Heart right ventricle (tissue), 16 donors: Measurements from ENCODE around the gene DUSP12. TPM values are rescaled to one million over a fixed set of nuclear protein-coding genes. Genes with fewer than 3 reads are reported as not detected.

Source experiments
- ATAC-seq, 8 donors: fragments of 200-7000 bp; cut with Tn5 transposase; one replicate each; pipeline ENCODE4 v1.9.1; 2020; ENCODE audit warnings: mild to moderate bottlenecking in 8 of 8, moderate library complexity in 8 of 8, moderate number of reproducible peaks in 1 of 8
- DNase-seq, 2 donors: peaks; one replicate each; pipeline ENCODE4 v3.0.0-alpha.2; 2020
- H3K27ac ChIP-seq, 10 donors: fragments of 200-600 bp; sonication (generic) in 2 of 10; one replicate each; pipeline versions ENCODE4 v1.5.0 to v1.8.0; 2020 to 2022; ENCODE audit warnings: mild to moderate bottlenecking in 3 of 10
- H3K27me3 ChIP-seq, 7 donors: fragments of 200-600 bp; one replicate each; pipeline ENCODE4 v1.8.0; 2021 to 2022; ENCODE audit warnings: mild to moderate bottlenecking in 2 of 7
- H3K36me3 ChIP-seq, 9 donors: fragments of 200-600 bp; sonication (generic) in 1 of 9; one replicate each; pipeline versions ENCODE4 v1.5.0 to v1.8.0; 2020 to 2022; ENCODE audit warnings: mild to moderate bottlenecking in 2 of 9
- H3K4me1 ChIP-seq, 9 donors: fragments of 200-600 bp; sonication (generic) in 1 of 9; one replicate each; pipeline versions ENCODE4 v1.5.0 to v1.8.0; 2020 to 2022; ENCODE audit warnings: mild to moderate bottlenecking in 4 of 9
- H3K4me3 ChIP-seq, 10 donors: fragments of 200-600 bp; sonication (generic) in 2 of 10; one replicate each; pipeline versions ENCODE4 v1.5.0 to v1.8.0; 2020 to 2022; ENCODE audit warnings: mild to moderate bottlenecking in 7 of 10, moderate library complexity in 2 of 10
- H3K9me3 ChIP-seq, 11 donors: fragments of 200-600 bp in 10 of 11; sonication (generic) in 2 of 11; one replicate each; pipeline versions ENCODE4 v1.5.0 to v1.8.0; 2013 to 2022; ENCODE audit warnings: mild to moderate bottlenecking in 2 of 11, control low read depth in 1 of 11, moderate library complexity in 1 of 11
- CTCF ChIP-seq, 9 donors: fragments of 200-600 bp; sonication (generic) in 2 of 9; IDR thresholded peaks; one replicate each; pipeline versions ENCODE4 v1.5.0 to v1.8.0; 2021 to 2022; ENCODE audit warnings: antibody characterized with exemption in 9 of 9, mild to moderate bottlenecking in 5 of 9, moderate library complexity in 1 of 9
- WGBS, 2 donors: extraction: QIAGEN DNeasy Blood & Tissue Kit; methylation state at CpG; one replicate each; pipeline ENCODE4 v1.1.7; 2013; ENCODE audit warnings: inconsistent platforms in 1 of 2; 5-methylcytosine and 5-hydroxymethylcytosine counted together
- intact Hi-C, 10 donors: fragments of 100-400 bp; cut with DNase I; formaldehyde crosslinking; loops; one replicate each; pipeline versions ENCODE4 v1.11.1 to v1.14.2; 2022
- polyA plus RNA-seq, 2 donors: library from polyadenylated mRNA; stranded (reverse); fragments of 200-250 nt; gene quantifications; one replicate each; pipeline ENCODE4 v1.2.3, GENCODE V29; 2013
- total RNA-seq, 10 donors: library from RNA; stranded (reverse); fragmentation: NEBNext Ultra II Directional in 3 of 10; extraction: Animal tissue kit (Norgen Biotek cat#: 25700) in 3 of 10; gene quantifications; one replicate each; pipeline versions ENCODE4 v1.2.1 to v1.2.4, GENCODE V29; 2021 to 2023
- donor health status: Arrhythmogenic right ventricular cardiomyopathy.
- donor health status: ischemic (EF 13 %, LVEDD 7.1; RV severe dilation, severe dysfunction).
- donor health status: healthy with polysubstance abuse.
- donor health status: DM: no; HTN: yes; CAD: no.
- donor health status: DM: no; HTN: no; CAD: no.
- donor health status: ischemic (EF 25% LVEDD 6.9; RV normal size, moderate dysfunction).
- donor health status: ischemic (EF 25% LVEDD 5.7; RV mildly dilated, moderate dysfunction).
- donor health status: healthy.
- donor health status: DM: yes; HTN: yes; CAD: no.
- donor health status: Ischemic cardiomyopathy.
- donor health status: ischemic (EF 35%, LVEDD 5.7; RV mildly dilated, moderate dysfunction).
- donor health status: nonischemic (EF 11% LVEDD 7.7; RV severe dilation, severe dysfunction).
- donor health status: DM: yes; HTN: yes; CAD: no.
- donor health status: PGD.
- donor health status: ischemic (EF 29% LVEDD 5.4; RV normal size, mild dysfunction).
- donor health status: nonischemic (EF 23%, LVEDD 6.1; RV moderate dilation, normal function).

Gene DUSP12
- total and polyA plus RNA-seq, 12 donors: 3.5 to 15.3 (median 7.5) TPM

- intact Hi-C loops: no loop called here
These were observed 50.2 kb downstream of the DUSP12 start for GRCh38 chr1:161799792-161800191.

GRCh38 chr1:161801955-161802354, 52.4 kb downstream of the DUSP12 start:
- H3K4me3 ChIP-seq: no peak overlapping the region
- ATAC-seq: peak in 1 of 8 donors; percentile 73
- peaks cover 0 to 95% (median 22%) of the 10 kb centered on the region in 9 donors for H3K36me3 ChIP-seq
- no peaks in the 10 kb centered on the region for H3K27me3 ChIP-seq
- no peak for TF ChIP-seq CTCF (IDR thresholded peaks at IDR 0.05)
- H3K4me1 ChIP-seq: peaks cover 0 to 7% (median 0%) of the 10 kb centered on the region in 9 donors
- intact Hi-C loops: no loop called here
- DNase-seq: no peak
- no peaks in the 10 kb centered on the region for H3K9me3 ChIP-seq
- WGBS, 2 donors: 73 to 77% methylated on average over 7 of the region's 7 CpGs
- H3K27ac ChIP-seq: no peak overlapping the region

More at GRCh38 chr1:161799792-161800191, 50.2 kb downstream of the DUSP12 start:
- H3K27me3 ChIP-seq: no peaks in the 10 kb centered on the region
- H3K4me3 ChIP-seq: no peak overlapping the region
- no peaks in the 10 kb centered on the region for H3K4me1 ChIP-seq
- H3K27ac ChIP-seq: no peak overlapping the region
- H3K36me3 ChIP-seq: peaks cover 0 to 96% (median 27%) of the 10 kb centered on the region in 9 donors
- TF ChIP-seq CTCF (IDR thresholded peaks at IDR 0.05): no peak
- WGBS, 2 donors: 98 to 99% methylated on average over 1 of the region's 1 CpG
- no peaks in the 10 kb centered on the region for H3K9me3 ChIP-seq
- ATAC-seq (no peak), DNase-seq (no peak)

- no peaks in the 10 kb centered on the region for H3K27me3 ChIP-seq
- H3K4me1 ChIP-seq: peaks cover 0 to 7% (median 0%) of the 10 kb centered on the region in 9 donors
- peaks cover 0 to 91% (median 12%) of the 10 kb centered on the region in 9 donors for H3K36me3 ChIP-seq
- no peak for TF ChIP-seq CTCF (IDR thresholded peaks at IDR 0.05)
- no peaks in the 10 kb centered on the region for H3K9me3 ChIP-seq
- WGBS, 2 donors: 80 to 90% methylated on average over 2 of the region's 2 CpGs
- no peak overlapping the region for H3K27ac ChIP-seq
- DNase-seq: no peak
- H3K4me3 ChIP-seq: no peak overlapping the region
- intact Hi-C loops: no loop called here
- ATAC-seq: no peak
These were observed 53.6 kb downstream of the DUSP12 start for GRCh38 chr1:161803181-161803580.

GRCh38 chr1:161805399-161806197, 56.0 kb downstream of the DUSP12 start:
- no peak for ATAC-seq
- Histone ChIP-seq H3K27ac (no peak overlapping the region), H3K9me3 (peaks cover 0 to 12% (median 2%) of the 10 kb centered on the region in 11 donors), H3K27me3 (no peaks in the 10 kb centered on the region), H3K36me3 (peaks cover 0 to 88% (median 9%) of the 10 kb centered on the region in 9 donors), H3K4me1 (peaks cover 0 to 7% (median 0%) of the 10 kb centered on the region in 9 donors), H3K4me3 (no peak overlapping the region)
- WGBS, 2 donors: 86 to 88% methylated on average over 3 of the region's 3 CpGs
- intact Hi-C loops: no loop called here
- DNase-seq: no peak
- TF ChIP-seq CTCF (IDR thresholded peaks at IDR 0.05): no peak

Other genes with a start within 250 kb of the DUSP12 start
- gene FCGR2A, start 244.3 kb upstream of the DUSP12 start, total RNA-seq: 10 to 100 TPM in 5 of 10 donors, 1 to 10 TPM in 5; 4.2 to 66.0 (median 9.9) TPM
- 10 to 100 TPM; 11.3 to 16.4 TPM for gene FCGR2A, start 244.3 kb upstream of the DUSP12 start, polyA plus RNA-seq
- 1 to 10 TPM in 4 of 10 donors, under 1 TPM in 6; 0.13 to 5.6 (median 0.58) TPM for gene HSPA6, start 225.2 kb upstream of the DUSP12 start, total RNA-seq
- gene HSPA6, start 225.2 kb upstream of the DUSP12 start, polyA plus RNA-seq: 1 to 10 TPM in 1 of 2 donors, under 1 TPM in 1; 0.73 to 1.7 TPM
- gene FCGR3A, start 200.0 kb upstream of the DUSP12 start, total RNA-seq: 100 to 1,000 TPM in 1 of 10 donors, 10 to 100 TPM in 3, 1 to 10 TPM in 6; 1.9 to 120 (median 6.2) TPM
- 10 to 100 TPM in 1 of 2 donors, 1 to 10 TPM in 1; 5.6 to 10.7 TPM for gene FCGR3A, start 200.0 kb upstream of the DUSP12 start, polyA plus RNA-seq
- 1 to 10 TPM; 1.2 to 8.7 (median 1.9) TPM for gene FCGR3B, start 118.6 kb upstream of the DUSP12 start, total RNA-seq
- gene FCGR3B, start 118.6 kb upstream of the DUSP12 start, polyA plus RNA-seq: under 1 TPM; 0.22 TPM
- gene FCGR2B, start 86.6 kb upstream of the DUSP12 start, total RNA-seq: 10 to 100 TPM in 2 of 10 donors, 1 to 10 TPM in 8; 1.7 to 40.9 (median 6.7) TPM
- 1 to 10 TPM; 3.7 to 4.3 TPM for gene FCGR2B, start 86.6 kb upstream of the DUSP12 start, polyA plus RNA-seq
- under 1 TPM in 4 of 10 donors, not detected in 6; 0.21 to 1.00 (median 0.41) TPM for gene FCRLA, start 42.6 kb upstream of the DUSP12 start, total RNA-seq
- gene FCRLA, start 42.6 kb upstream of the DUSP12 start, polyA plus RNA-seq: under 1 TPM; 0.13 to 0.15 TPM
- gene FCRLB, start 28.2 kb upstream of the DUSP12 start, total RNA-seq: under 1 TPM; 0.11 to 0.88 (median 0.32) TPM
- gene FCRLB, start 28.2 kb upstream of the DUSP12 start, polyA plus RNA-seq: under 1 TPM; 0.22 to 0.58 TPM
- gene ATF6, start 16.5 kb downstream of the DUSP12 start, total RNA-seq: 10 to 100 TPM; 13.4 to 20.9 (median 16.0) TPM
- gene ATF6, start 16.5 kb downstream of the DUSP12 start, polyA plus RNA-seq: 1 to 10 TPM; 2.6 to 9.4 TPM